ENCODE data around the gene SGO1.

The SGO1 gene

GRCh38 chr3:20181276-20181675, 4.7 kb downstream of the SGO1 start:
- no peak for TF ChIP-seq CTCF (IDR thresholded peaks at IDR 0.05)

GRCh38 chr3:20173844-20174410, 12.1 kb downstream of the SGO1 start:
- TF ChIP-seq CTCF (IDR thresholded peaks at IDR 0.05): no peak

- TF ChIP-seq CTCF (IDR thresholded peaks at IDR 0.05): no peak
Measured at GRCh38 chr3:20161714-20162113, 24.3 kb downstream of the SGO1 start.

- TF ChIP-seq CTCF (IDR thresholded peaks at IDR 0.05): no peak
Measured at GRCh38 chr3:20160230-20160629, 25.8 kb downstream of the SGO1 start.

- TF ChIP-seq CTCF (IDR thresholded peaks at IDR 0.05): no peak
Measured at GRCh38 chr3:20154928-20155327, 31.1 kb downstream of the SGO1 start.

GRCh38 chr3:20154078-20154477, 31.9 kb downstream of the SGO1 start:
- no peak for TF ChIP-seq CTCF (IDR thresholded peaks at IDR 0.05)

GRCh38 chr3:20148466-20148865, 37.5 kb downstream of the SGO1 start:
- no peak for TF ChIP-seq CTCF (IDR thresholded peaks at IDR 0.05)

- TF ChIP-seq CTCF (IDR thresholded peaks at IDR 0.05): no peak
Measured at GRCh38 chr3:20147361-20147760, 38.6 kb downstream of the SGO1 start.
